Endodermal cell (in vitro differentiated cells): Measurements from ENCODE around the gene PFKL. TPM values are rescaled to one million over a fixed set of nuclear protein-coding genes. Genes with fewer than 3 reads are reported as not detected.

ENCODE experiments used
- DNase-seq: peaks from one replicate; pipeline ENCODE4 v3.0.0-alpha.2; 2017
- H3K27ac ChIP-seq: 2 replicates; pipeline ENCODE4 v1.5.1; 2013; ENCODE audit warnings: mild to moderate bottlenecking, low read depth, low read length, moderate library complexity
- H3K27me3 ChIP-seq: 2 replicates; pipeline ENCODE4 v1.6.1; 2013; ENCODE audit warnings: mild to moderate bottlenecking, low read length, moderate library complexity; ENCODE audit not compliant: insufficient read depth, control insufficient read depth, poor library complexity, severe bottlenecking
- H3K36me3 ChIP-seq: 2 replicates; pipeline ENCODE4 v1.7.0; 2013; ENCODE audit warnings: mild to moderate bottlenecking, low read length, moderate library complexity; ENCODE audit not compliant: control insufficient read depth, insufficient read depth
- H3K4me1 ChIP-seq: one replicate; pipeline ENCODE4 v1.7.0; 2013; ENCODE audit warnings: low read length; ENCODE audit not compliant: control insufficient read depth, insufficient read depth
- H3K4me3 ChIP-seq: 2 replicates; pipeline ENCODE4 v1.5.1; 2013; ENCODE audit warnings: mild to moderate bottlenecking, low read length, moderate library complexity
- H3K9ac ChIP-seq: 2 replicates; pipeline ENCODE4 v1.6.1; 2013; ENCODE audit warnings: mild to moderate bottlenecking, low read length, moderate library complexity; ENCODE audit not compliant: poor library complexity, severe bottlenecking; ENCODE audit errors: extremely low read depth
- H3K9me3 ChIP-seq: 2 replicates; pipeline ENCODE4 v1.6.1; 2013; ENCODE audit warnings: mild to moderate bottlenecking, low read length, moderate library complexity; ENCODE audit not compliant: control insufficient read depth
- H3K27ac Mint-ChIP-seq: 2 replicates; pipeline ENCODE4 v1.8.0; 2020; ENCODE audit warnings: mixed read lengths
- H3K27me3 Mint-ChIP-seq: 2 replicates; pipeline ENCODE4 v1.8.0; 2021; ENCODE audit warnings: mild to moderate bottlenecking, mixed read lengths; ENCODE audit not compliant: insufficient read depth
- H3K36me3 Mint-ChIP-seq: 2 replicates; pipeline ENCODE4 v1.8.0; 2020; ENCODE audit warnings: low read depth, mixed read lengths
- H3K4me1 Mint-ChIP-seq: 2 replicates; pipeline ENCODE4 v1.8.0; 2020; ENCODE audit warnings: mixed read lengths
- H3K4me3 Mint-ChIP-seq: 2 replicates; pipeline ENCODE4 v1.8.0; 2020; ENCODE audit warnings: mild to moderate bottlenecking, moderate library complexity, mixed read lengths
- H3K9me3 Mint-ChIP-seq: 2 replicates; pipeline ENCODE4 v1.8.0; 2020; ENCODE audit warnings: mild to moderate bottlenecking, mixed read lengths
- WGBS, 2 experiments: methylation state at CpG; one replicate each; pipeline versions ENCODE4 v1.1.5 to v1.1.7; 2013; ENCODE audit warnings: missing lambda C conversion rate in 2 of 2, mixed read lengths in 1 of 2; ENCODE audit not compliant: insufficient coverage in 1 of 2, insufficient read length in 1 of 2; 5-methylcytosine and 5-hydroxymethylcytosine counted together
- total RNA-seq, 2 donors: library from RNA; stranded (reverse); fragmentation: NEBNext Ultra II Directional in 1 of 2; extraction: Animal tissue kit (Norgen Biotek cat#: 25700) in 1 of 2; gene quantifications; 2 replicates in 1 of 2; 3 replicates in 1 of 2; pipeline ENCODE4 v1.2.1, GENCODE V29; 2021
- TF ChIP-seq, protein P1 (sequence below): fragments of 200-600 bp; sonication (generic); conservative IDR thresholded peaks from 2 replicates; pipeline ENCODE4 v1.5.0; 2021; ENCODE audit warnings: antibody characterized with exemption, mild to moderate bottlenecking

Gene PFKL
- total RNA-seq, 2 donors from 2014 or later, result 195 to 198 TPM

DNA sequence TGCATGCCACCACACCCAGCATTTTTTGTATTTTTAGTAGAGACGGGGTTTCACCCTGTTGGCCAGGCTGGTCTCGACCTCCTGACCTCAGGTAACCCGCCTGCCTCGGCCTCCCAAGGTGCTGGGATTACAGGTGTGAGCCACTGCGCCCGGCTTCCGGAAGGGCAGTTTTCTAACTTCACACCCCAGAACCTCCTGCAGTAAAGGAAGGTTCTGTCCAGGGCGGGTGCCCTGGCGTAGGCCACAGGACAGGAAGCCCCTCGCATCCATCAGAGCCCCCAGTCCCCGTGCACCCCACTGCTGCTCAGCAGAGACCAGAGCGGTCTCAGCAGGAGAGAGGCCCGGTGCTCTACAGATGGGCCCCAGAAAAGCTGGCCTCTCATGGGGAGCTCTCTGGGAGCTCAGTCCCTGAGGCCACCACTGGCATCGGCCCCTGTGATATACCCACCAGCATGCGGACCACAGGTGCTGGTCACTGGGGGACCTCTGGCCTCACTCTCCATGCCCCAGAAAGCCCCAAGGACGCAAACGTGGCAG is 34.1 kb upstream of the PFKL start:
- H3K36me3 Mint-ChIP-seq, result no peaks in the 10 kb centered on the region
- H3K27ac Mint-ChIP-seq, result no peak overlapping the region
- Histone ChIP-seq H3K4me3 (no peak overlapping the region), H3K9me3 (no peaks in the 10 kb centered on the region), H3K4me1 (peaks cover 8% of the 10 kb centered on the region), H3K27ac (no peak overlapping the region), H3K27me3 (no peaks in the 10 kb centered on the region), H3K9ac (no peak overlapping the region), H3K36me3 (no peaks in the 10 kb centered on the region)
- 93 to 94% methylated on average over 12 to 17 of the region's 17 CpGs for WGBS, 2 experiments
- no peaks in the 10 kb centered on the region for H3K27me3 Mint-ChIP-seq
- no peaks in the 10 kb centered on the region for H3K9me3 Mint-ChIP-seq
- DNase-seq, result peak; percentile 31
- peaks cover 8% of the 10 kb centered on the region for H3K4me1 Mint-ChIP-seq
- TF ChIP-seq, protein P1, sequence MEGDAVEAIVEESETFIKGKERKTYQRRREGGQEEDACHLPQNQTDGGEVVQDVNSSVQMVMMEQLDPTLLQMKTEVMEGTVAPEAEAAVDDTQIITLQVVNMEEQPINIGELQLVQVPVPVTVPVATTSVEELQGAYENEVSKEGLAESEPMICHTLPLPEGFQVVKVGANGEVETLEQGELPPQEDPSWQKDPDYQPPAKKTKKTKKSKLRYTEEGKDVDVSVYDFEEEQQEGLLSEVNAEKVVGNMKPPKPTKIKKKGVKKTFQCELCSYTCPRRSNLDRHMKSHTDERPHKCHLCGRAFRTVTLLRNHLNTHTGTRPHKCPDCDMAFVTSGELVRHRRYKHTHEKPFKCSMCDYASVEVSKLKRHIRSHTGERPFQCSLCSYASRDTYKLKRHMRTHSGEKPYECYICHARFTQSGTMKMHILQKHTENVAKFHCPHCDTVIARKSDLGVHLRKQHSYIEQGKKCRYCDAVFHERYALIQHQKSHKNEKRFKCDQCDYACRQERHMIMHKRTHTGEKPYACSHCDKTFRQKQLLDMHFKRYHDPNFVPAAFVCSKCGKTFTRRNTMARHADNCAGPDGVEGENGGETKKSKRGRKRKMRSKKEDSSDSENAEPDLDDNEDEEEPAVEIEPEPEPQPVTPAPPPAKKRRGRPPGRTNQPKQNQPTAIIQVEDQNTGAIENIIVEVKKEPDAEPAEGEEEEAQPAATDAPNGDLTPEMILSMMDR, result no peak
- H3K4me3 Mint-ChIP-seq, result no peak overlapping the region

DNA sequence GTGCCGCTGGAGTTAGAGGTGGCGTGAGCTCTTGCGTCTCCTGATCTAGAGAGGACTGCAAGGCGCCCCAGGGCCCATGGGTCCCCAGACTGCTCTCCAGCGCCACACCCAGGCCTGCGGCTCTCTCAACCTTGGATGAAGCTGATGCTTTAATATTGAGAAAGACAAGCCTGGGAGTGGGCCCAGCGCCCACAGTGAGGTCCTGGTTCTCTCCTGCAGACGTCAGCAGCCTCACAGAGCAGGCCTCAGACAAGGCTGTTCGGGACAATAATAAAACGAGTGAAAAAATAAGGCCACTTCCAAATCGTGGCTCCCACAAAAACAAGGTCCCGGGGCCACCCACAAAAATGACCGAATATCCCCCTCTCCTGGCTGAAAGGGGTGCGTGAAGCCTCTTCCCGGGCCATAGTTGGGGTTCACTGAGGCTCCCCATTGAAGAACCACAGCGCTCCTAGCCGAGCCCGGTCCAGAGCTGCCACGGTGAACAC is 32.2 kb upstream of the PFKL start:
- Mint-ChIP-seq H3K4me3 (no peak overlapping the region), H3K27me3 (no peaks in the 10 kb centered on the region), H3K4me1 (peaks cover 8% of the 10 kb centered on the region), H3K9me3 (no peaks in the 10 kb centered on the region), H3K36me3 (no peaks in the 10 kb centered on the region), H3K27ac (no peak overlapping the region)
- Histone ChIP-seq H3K9ac (no peak overlapping the region), H3K4me1 (peaks cover 8% of the 10 kb centered on the region), H3K36me3 (no peaks in the 10 kb centered on the region), H3K9me3 (no peaks in the 10 kb centered on the region), H3K4me3 (no peak overlapping the region), H3K27me3 (no peaks in the 10 kb centered on the region), H3K27ac (no peak overlapping the region)
- TF ChIP-seq, protein P1, result peak; percentile 61
- WGBS, 2 experiments, result 92 to 94% methylated on average over 15 to 19 of the region's 19 CpGs
- peak; percentile 76 for DNase-seq

DNA sequence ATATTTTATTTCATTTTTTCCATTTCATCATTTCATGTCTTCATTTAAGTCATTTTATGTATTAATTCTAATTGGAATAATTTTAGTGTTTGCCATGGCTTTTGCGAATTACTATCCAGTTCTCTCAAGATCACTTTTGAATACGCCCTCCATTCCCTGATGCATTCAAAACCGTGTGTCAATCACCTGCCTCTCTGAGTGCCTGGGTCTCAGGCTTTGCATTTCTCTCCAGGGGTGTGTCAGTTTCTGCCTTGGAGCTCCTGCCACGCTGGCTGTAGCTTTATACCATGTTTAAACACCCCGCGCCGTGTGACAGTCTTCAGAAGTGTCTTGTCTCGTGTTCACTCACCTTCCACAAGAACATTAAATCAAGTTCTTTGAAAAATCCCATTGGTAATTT is 30.8 kb upstream of the PFKL start:
- Histone ChIP-seq H3K9me3 (no peaks in the 10 kb centered on the region), H3K36me3 (no peaks in the 10 kb centered on the region), H3K9ac (no peak overlapping the region), H3K4me3 (no peak overlapping the region), H3K27ac (no peak overlapping the region), H3K4me1 (no peaks in the 10 kb centered on the region), H3K27me3 (no peaks in the 10 kb centered on the region)
- Mint-ChIP-seq H3K4me1 (peaks cover 3% of the 10 kb centered on the region), H3K36me3 (no peaks in the 10 kb centered on the region), H3K9me3 (no peaks in the 10 kb centered on the region), H3K27me3 (no peaks in the 10 kb centered on the region), H3K4me3 (no peak overlapping the region), H3K27ac (no peak overlapping the region)
- WGBS, 2 experiments, result 72 to 81% methylated on average over 7 to 8 of the region's 8 CpGs
- DNase-seq, result peak; percentile 31
- TF ChIP-seq, protein P1, result no peak
